K562 (cell line): ENCODE measurements around the gene NAT9. TPM values are rescaled to one million over a fixed set of nuclear protein-coding genes. Genes with fewer than 3 reads are reported as not detected.
A peak's percentile ranks its signal among the peaks of the same experiment; 100 is the strongest.

Source experiments
- ATAC-seq: fragments of 200-7000 bp; cut with Tn5 transposase; 3 replicates; pipeline ENCODE4 v1.9.1; 2020; ENCODE audit warnings: moderate library complexity
- BruUV-seq: library from RNA; stranded (reverse); fragments of 400-500 nt; replicated peaks from 2 replicates; lab custom pipeline; 2021; lab: Mats Ljungman, UMichigan
- CTCF ChIA-PET: fragments of 300-600 bp; formaldehyde crosslinking; extraction: SDS; loops from one replicate; lab custom pipeline; 2021; ENCODE audit warnings: low intra/inter-chr PET ratio; lab: Yijun Ruan, JAX
- POLR2A ChIA-PET: fragments of 300-600, 350-650 bp; sonication (Branson Sonifier 250); formaldehyde crosslinking; extraction: SDS; loops from one replicate; lab custom pipeline; 2021; ENCODE audit warnings: antibody characterized with exemption, inconsistent platforms; lab: Yijun Ruan, JAX
- DNase-seq, 4 experiments: peaks; one replicate each; pipeline versions ENCODE4 v3.0.0 to v3.0.0-alpha.2; 2011 to 2018; ENCODE audit warnings: low spot score in 3 of 4, mixed read lengths in 3 of 4; ENCODE audit errors: extremely low read depth in 1 of 4
- FAIRE-seq: peaks from 2 replicates; lab custom pipeline; 2011; peaks lifted over from hg19 to GRCh38; lab: Jason Lieb, UNC
- H2AFZ ChIP-seq: 2 replicates; pipeline ENCODE4 v1.6.0; 2011; ENCODE audit warnings: low read depth, low read length, control low read depth, inconsistent platforms
- H3K27ac ChIP-seq: fragments of 200-600 bp; 3 replicates; pipeline ENCODE4 v1.8.0; 2011; ENCODE audit warnings: low read depth, mild to moderate bottlenecking, control low read depth, inconsistent platforms, low read length, moderate library complexity, mixed read lengths; ENCODE audit errors: extremely low read depth
- H3K27me3 ChIP-seq, 2 experiments: fragments of 300-600 bp in 1 of 2; 2 replicates in 1 of 2; 3 replicates in 1 of 2; pipeline versions ENCODE4 v1.6.0 to v1.8.0; 2011; ENCODE audit warnings: inconsistent platforms in 2 of 2, low read length in 2 of 2, mild to moderate bottlenecking in 1 of 2, mixed read lengths in 1 of 2, moderate library complexity in 1 of 2; ENCODE audit not compliant: control insufficient read depth in 2 of 2, insufficient read depth in 2 of 2
- H3K36me3 ChIP-seq: fragments of 300-600 bp; 3 replicates; pipeline ENCODE4 v1.8.0; 2011; ENCODE audit warnings: mild to moderate bottlenecking, low read length, inconsistent platforms; ENCODE audit not compliant: control insufficient read depth, insufficient read depth
- H3K4me1 ChIP-seq, 2 experiments: fragments of 200-600 bp in 1 of 2; replicated peaks in 1 of 2; 2 replicates in 1 of 2; 3 replicates in 1 of 2; pipeline versions ENCODE4 v1.5.1 to v1.8.0; 2011; ENCODE audit warnings: inconsistent platforms in 2 of 2, low read length in 2 of 2, mild to moderate bottlenecking in 1 of 2, mixed read lengths in 1 of 2, moderate library complexity in 1 of 2; ENCODE audit not compliant: control insufficient read depth in 2 of 2, insufficient read depth in 2 of 2
- H3K4me2 ChIP-seq: 2 replicates; pipeline ENCODE4 v1.6.1; 2011; ENCODE audit warnings: low read length, control low read depth, inconsistent platforms, mixed read lengths; ENCODE audit not compliant: insufficient read depth
- H3K4me3 ChIP-seq: fragments of 200-600 bp; sonication (generic), shearing (Covaris generic); 2 replicates; pipeline ENCODE4 v1.5.1; 2016; ENCODE audit warnings: control low read depth, inconsistent platforms
- H3K79me2 ChIP-seq: fragments of 200-600 bp; 3 replicates; pipeline ENCODE4 v1.8.0; 2011; ENCODE audit warnings: low read length, inconsistent platforms; ENCODE audit not compliant: control insufficient read depth, insufficient read depth
- H3K9ac ChIP-seq, 2 experiments: 2 replicates each; pipeline versions ENCODE4 v1.6.0 to v1.6.1; 2011; ENCODE audit warnings: low read depth in 2 of 2, low read length in 2 of 2, control low read depth in 1 of 2, inconsistent platforms in 1 of 2, mild to moderate bottlenecking in 1 of 2, mixed read lengths in 1 of 2; ENCODE audit not compliant: insufficient read depth in 1 of 2
- H3K9me1 ChIP-seq: one replicate; pipeline ENCODE4 v1.6.0; 2011; ENCODE audit warnings: inconsistent platforms, mild to moderate bottlenecking, low read length, moderate library complexity; ENCODE audit not compliant: control insufficient read depth, insufficient read depth
- H3K9me3 ChIP-seq: replicated peaks from 2 replicates; pipeline ENCODE4 v1.5.1; 2011; ENCODE audit warnings: low read depth, low read length, inconsistent platforms; ENCODE audit not compliant: control insufficient read depth, insufficient read depth
- H4K20me1 ChIP-seq: replicated peaks from 2 replicates; pipeline ENCODE4 v1.6.1; 2011; ENCODE audit warnings: low read length, inconsistent platforms, mixed read lengths; ENCODE audit not compliant: control insufficient read depth, insufficient read depth
- NFATC3 ChIP-seq: fragments of 450-650 bp; IDR thresholded peaks from 2 replicates; pipeline ENCODE4 v1.6.1; 2017; ENCODE audit warnings: mild to moderate bottlenecking
- PKNOX1 ChIP-seq: fragments of 450-650 bp; IDR thresholded peaks from 2 replicates; pipeline ENCODE4 v1.6.1; 2016
- RFX1 ChIP-seq: fragments of 450-650 bp; IDR thresholded peaks from 2 replicates; pipeline ENCODE4 v1.6.1; 2016; ENCODE audit warnings: mild to moderate bottlenecking, moderate library complexity
- SMAD1 ChIP-seq: fragments of 150-350 bp; IDR thresholded peaks from 2 replicates; pipeline ENCODE4 v1.6.1; 2014; ENCODE audit warnings: low read length, low read depth; ENCODE audit not compliant: partially characterized antibody
- TRIM25 ChIP-seq: fragments of 450-650 bp; IDR thresholded peaks from 2 replicates; pipeline ENCODE4 v1.7.0; 2016; ENCODE audit warnings: borderline replicate concordance
- ZNF766 ChIP-seq: fragments of 200-800 bp; sonication (Bioruptor generic); conservative IDR thresholded peaks from 2 replicates; pipeline ENCODE4 v1.6.1; 2016; ENCODE audit warnings: missing genetic modification characterization, missing compliant biosample characterization
- WGBS: fragments of 100-300 bp; shearing (Covaris generic); methylation state at CpG from one replicate; pipeline ENCODE4 v1.1.6; 2016; ENCODE audit warnings: low coverage, mixed read lengths; ENCODE audit not compliant: insufficient coverage; ENCODE audit errors: missing lambda C conversion rate; 5-methylcytosine and 5-hydroxymethylcytosine counted together
- in situ Hi-C: fragments of 300-500 bp; cut with MboI; formaldehyde crosslinking; loops from 4 replicates; pipeline ENCODE4 v1.15.0; 2018; ENCODE audit warnings: inconsistent platforms, mixed read lengths
- intact Hi-C: fragments of 100-400 bp; cut with micrococcal nuclease; formaldehyde crosslinking; loops from 2 replicates; pipeline ENCODE4 v1.14.2; 2022
- polyA plus RNA-seq, 8 experiments: library from polyadenylated mRNA; depleted of rRNA in 4 of 8; stranded (reverse) in 5 of 8; unstranded in 3 of 8; fragments of >200 nt; fragmentation: Nextera tagmentation in 2 of 8; fragmentation: Illumina TruSeq in 1 of 8; extraction: Ambion mirVana in 2 of 8; extraction: Trizol in 1 of 8; gene quantifications; 2 replicates each; pipeline versions ENCODE4 v1.2.1 to v1.2.3, GENCODE V29; 2011 to 2014; ENCODE audit warnings: inconsistent platforms in 1 of 8, missing spikeins in 1 of 8
- total RNA-seq, 7 experiments: library from RNA; depleted of rRNA in 6 of 7; stranded (reverse); fragments of >200 nt in 6 of 7; fragmentation: Illumina TruSeq in 2 of 7; extraction: Trizol in 2 of 7; gene quantifications; 2 replicates each; pipeline versions ENCODE4 v1.2.1 to v1.2.3, GENCODE V29; 2011 to 2021; ENCODE audit warnings: low replicate concordance in 1 of 7

Gene NAT9
- total and polyA plus RNA-seq, 9 of the 15 experiments (the other 6 are each of a cell fraction or from before 2014, with no cell fraction given) = 4.2 to 63.6 (median 40.8) TPM

DNA sequence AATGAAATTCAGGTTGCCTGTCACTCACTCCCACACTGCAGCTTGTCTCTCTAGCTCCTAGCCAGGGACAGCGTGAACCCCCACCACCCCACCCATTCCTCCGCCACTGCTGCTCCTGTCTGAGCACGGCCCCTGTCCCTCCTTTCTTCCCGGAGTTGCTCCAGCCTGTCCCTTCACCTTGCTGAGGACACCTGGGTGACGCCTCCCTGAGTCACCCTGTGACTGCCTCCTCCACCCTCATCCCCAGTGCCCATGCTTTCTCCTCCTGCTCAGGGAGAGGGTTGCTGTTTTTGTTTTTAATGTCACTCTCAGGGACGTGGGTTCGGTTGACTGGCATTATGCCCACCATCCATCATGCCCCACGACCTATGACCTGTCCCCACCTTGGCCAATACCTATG, 25.8 kb upstream of the NAT9 start:
- POLR2A ChIA-PET = interaction anchor here (0.9 kb wide), 1 partner anchor 67 kb away, joined by 4 read pairs; no protein-coding TSS in a partner anchor
- peaks cover 9% of the 10 kb centered on the region; the same call in 2 of the 3 replicates for H3K36me3 ChIP-seq
- BruUV-seq = no TSS peak
- no peaks in the 10 kb centered on the region for H3K9me1 ChIP-seq
- no peak overlapping the region for H3K4me3 ChIP-seq
- DNase-seq (no peak), FAIRE-seq (no peak), ATAC-seq (no peak)
- H3K4me2 ChIP-seq = no peak overlapping the region
- H3K9ac ChIP-seq = no peak overlapping the region
- no peaks in the 10 kb centered on the region for H3K27me3 ChIP-seq
- H3K27ac ChIP-seq = no peak overlapping the region
- no peaks in the 10 kb centered on the region for H3K79me2 ChIP-seq
- no peak overlapping the region for H2AFZ ChIP-seq
- TF ChIP-seq RFX1 = no peak
- no peak for TF ChIP-seq ZNF766
- TF ChIP-seq TRIM25 = no peak
- no peak for TF ChIP-seq SMAD1
- 0 out of 2 replicates have a peak, but pooled peaks have one; percentile 10 for TF ChIP-seq PKNOX1
- no peak for TF ChIP-seq NFATC3
- in situ Hi-C loops = no loop called here
- 65% methylated on average over 7 of the region's 8 CpGs for WGBS
- H3K9me3 ChIP-seq = no peaks in the 10 kb centered on the region
- CTCF ChIA-PET = no interaction called here
- intact Hi-C loops = no loop called here
- H3K4me1 ChIP-seq = no peaks in the 10 kb centered on the region
- peaks cover 9% of the 10 kb centered on the region for H4K20me1 ChIP-seq
